GM19395 (cell line): Measurements from ENCODE around the gene FAM20A.
"Not testable (repeated sequence)": the region's sequence is repeated elsewhere in the genome, so short reads cannot be mapped to it uniquely, and the experiment has no call there.

Experiments used
- ATAC-seq: cut with Tn5 transposase; IDR thresholded peaks from one replicate; pipeline ENCODE4 v1.9.1; 2021; ENCODE audit warnings: mild to moderate bottlenecking, moderate library complexity; ENCODE audit not compliant: unreplicated experiment

Gene FAM20A

DNA sequence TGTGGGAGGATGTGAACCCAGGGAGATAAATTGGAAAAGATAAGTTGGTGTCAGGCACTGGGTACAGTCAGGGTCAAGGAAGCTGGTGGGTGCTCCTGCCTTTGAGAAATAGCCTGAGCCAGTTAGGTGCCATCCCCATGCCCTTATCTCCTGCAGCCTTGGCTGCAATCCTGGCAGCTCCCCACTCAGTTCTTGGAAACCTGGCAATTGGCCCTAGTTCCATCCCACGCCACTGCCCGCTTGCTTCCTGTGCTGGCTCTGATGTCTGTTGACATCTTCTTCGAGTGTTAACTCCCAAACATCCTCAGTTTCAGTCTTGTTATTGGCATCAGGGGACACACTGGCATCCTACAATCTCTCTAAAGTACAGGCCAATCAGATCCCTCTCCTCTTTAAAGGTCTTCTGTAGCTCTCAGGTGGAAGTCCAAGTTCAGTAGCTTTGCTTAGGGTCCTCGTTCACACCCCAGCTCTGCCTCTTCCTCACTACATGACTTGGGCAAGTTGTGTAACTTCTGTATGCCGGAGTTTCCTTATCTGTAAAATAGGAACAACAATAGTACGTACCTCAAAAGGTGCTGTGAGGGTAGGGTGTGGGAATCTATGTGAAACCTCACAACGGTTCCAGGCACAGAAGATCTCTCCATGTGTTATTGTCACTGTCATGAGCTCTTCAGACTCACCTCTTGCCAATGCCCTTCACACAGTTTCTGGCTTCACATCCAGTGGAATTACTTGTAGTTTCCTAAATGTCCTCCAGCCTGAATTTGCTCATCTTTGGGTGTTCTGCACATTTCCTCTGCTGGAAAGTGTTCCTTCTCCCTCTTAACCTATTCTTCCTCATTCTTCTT is 102.5 kb downstream of the FAM20A start:
- peak; percentile 44 for ATAC-seq

DNA sequence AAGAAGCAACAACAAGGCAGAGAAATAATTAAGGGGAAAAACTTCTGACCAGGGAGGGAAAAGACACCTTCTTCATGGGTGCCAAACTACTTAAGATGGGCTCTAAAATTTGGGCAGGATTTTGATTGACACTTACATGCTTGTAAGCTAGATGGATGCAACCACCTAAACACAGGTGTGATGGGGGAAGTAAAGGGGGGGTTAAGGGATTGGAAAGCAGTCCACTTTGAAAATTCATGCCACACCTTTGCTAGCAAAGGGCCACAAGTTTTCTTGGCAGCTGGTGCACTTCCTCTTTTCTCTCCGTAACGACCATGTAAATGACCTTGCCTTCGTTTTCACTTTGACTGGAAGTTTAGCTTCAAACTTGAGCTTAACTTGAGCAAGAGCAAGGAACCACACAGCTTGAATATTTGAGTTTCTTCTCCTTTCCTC is 103.3 kb downstream of the FAM20A start:
- ATAC-seq: peak; percentile 96

DNA sequence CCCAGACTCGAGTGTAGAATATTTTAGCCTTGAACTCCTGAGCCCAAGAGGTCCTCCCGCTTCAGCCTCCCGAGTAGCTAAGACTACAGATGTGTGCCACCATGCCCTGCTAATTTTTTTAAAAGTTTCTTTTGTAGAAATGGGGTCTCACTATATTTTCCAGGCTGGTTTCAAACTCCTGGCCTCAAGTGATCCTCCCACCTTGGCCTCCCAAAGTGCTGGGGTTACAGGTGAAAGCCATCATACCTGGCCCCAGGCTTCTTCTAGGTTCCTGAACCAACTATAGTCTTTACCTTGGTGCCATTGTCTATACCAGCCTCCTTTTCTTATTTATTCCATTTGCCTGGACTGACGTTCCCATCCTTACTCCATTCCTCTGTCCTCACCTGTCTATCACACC is 106.1 kb downstream of the FAM20A start:
- ATAC-seq: no peak

DNA sequence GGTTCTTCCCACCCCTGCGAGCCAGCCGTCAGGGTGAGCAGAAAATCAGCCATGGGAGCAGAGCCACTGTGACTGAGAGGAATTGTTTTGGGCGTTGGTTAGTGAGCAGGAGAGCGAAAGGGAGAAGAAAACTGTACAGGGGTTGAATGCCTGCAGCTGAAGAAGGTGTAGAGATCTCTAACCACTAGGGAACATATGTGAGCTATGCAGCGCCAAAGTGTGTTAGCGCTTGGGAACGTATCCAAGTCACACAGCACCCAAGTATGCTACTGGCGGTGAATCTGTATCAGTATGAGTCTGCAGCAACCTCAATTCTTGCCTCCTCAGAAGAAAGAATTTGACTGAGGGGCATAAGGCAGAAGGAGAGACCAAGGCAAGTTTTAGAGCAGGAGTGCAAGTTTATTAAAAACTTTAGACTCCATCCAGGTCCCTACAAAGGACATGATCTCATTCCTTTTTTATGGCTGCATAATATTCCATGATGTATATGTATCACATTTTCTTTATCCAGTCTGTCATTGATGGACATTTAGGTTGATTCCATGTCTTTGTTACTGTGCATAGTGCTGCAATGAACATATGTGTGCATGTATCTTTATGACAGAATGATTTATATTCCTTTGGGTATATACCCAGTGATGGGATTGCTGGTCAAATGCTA is 108.6 kb downstream of the FAM20A start:
- ATAC-seq: not testable (repeated sequence)

GRCh38 chr17:68491381-68492231 is 109.6 kb downstream of the FAM20A start:
- ATAC-seq: no peak

DNA sequence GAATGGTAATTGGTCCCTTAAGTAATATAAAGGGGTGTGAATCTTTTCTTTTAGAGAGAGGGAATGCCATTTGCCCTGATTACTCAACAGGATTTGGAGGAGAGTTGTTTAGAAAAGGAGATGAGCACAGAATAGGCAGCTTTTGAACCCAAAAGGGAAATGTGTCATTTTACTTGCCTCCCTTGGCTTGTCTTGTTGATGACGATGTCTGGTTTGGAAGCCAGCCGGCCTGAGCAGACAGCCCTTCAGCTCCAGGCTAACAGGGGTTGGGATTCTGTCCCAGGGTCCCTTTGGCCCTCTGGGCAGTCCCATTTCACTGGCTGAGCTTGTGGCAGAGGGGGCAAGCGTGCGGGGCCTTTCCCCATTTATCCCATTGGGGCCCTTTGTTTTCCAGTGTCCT is 111.2 kb downstream of the FAM20A start:
- ATAC-seq: no peak
